Measurements from ENCODE around the gene TMEM222.

Gene TMEM222

DNA sequence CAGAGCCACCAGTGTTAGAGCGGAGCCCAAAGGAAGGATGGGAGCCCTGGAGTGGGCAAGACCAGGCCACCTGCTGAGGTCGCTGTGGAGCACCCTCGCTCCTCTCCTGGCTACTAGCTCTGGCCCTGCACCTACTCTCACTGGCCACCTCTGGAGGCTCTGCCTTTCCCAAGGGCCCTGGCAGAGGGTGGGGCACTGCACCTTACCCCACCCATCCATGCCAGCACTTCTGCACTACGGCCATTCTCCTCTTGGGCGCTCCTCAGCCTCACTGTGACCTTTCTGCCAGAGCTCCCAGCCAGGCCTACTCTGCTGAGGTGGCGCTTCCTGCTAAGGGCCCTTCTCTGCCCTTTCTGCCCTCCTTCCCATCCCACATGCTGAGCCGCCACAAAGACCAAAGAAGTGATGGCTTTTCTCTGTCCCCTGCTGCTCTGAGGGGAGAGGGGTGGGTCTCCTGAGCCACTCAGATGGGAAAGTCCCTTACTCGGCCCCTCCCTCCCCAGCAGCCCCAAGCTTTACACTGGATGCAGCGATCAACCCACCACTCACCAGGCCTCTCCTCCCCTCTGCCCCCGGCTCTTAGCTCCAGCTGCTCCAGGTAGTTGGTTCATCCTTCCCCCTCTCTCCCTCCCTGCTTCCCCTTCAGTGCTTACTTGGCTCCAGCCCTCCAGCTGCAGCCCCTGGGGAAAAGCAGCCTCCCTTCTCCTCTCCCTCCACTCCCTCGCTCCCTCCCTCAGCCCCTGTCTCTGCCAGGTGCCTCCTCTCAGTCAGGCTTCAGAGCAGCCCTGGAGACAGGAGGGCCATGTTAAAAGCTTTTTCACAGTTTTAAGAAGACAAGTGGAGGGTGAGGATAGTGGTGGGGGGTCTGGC is 14.8 kb upstream of the TMEM222 start:
- no peak for DNase-seq (ENCODE audit: low read depth)

DNA sequence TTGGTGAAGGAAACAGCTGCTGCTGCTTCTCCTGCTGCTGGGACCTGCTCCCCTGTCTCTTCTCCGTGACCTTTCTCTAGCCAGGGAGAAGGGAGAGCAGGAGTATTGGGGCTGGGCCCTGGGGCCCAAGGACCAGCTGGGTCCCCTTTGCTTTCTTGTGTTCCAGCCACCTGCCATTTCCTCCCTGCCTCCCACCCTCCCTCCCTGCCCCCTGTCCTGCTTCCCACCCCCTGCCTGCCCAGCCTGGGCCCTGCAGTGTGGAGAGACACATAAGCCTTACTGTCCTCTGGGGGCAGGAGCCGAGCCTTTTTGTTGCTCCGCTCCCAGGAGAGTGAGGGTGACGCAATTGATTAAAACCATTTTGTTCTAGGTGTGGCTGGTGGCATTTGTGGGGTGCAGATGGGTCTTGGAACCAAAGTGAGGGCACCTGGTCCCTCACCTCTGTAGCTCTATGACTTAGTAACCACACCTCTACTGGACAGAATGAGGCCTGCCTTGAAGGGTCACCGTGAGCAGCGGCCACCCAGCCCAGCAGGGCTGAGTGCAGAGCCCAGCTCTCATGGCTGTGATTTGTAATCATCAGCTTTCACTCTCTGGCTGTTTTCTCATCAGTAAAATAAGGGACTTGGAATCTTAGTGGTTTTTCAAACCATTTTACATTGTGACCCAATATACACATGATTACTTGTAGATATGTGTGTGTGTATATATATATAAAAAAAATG is 13.9 kb upstream of the TMEM222 start:
- DNase-seq (ENCODE audit: low read depth) = no peak

DNA sequence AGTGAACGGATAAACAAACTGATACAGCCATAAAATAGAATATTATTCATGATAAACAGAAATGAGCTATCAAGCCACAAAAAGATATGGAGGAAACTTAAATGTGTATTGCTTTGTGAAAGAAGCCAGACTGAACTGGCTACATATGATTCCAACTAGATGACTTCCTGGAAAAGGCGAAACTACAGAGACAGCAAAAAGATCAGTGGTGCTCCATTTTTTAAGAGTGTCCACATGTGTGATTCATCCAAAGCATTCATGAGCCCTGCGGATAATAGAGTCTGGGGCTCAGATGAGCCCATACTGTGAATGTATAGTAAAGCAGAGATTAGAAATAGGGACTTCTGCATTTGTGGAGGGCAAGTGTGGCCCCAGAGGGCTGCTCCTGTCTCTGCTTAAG is 7.8 kb upstream of the TMEM222 start:
- no peak for DNase-seq (ENCODE audit: low read depth)

GRCh38 chr1:27314737-27315136 is 7.2 kb upstream of the TMEM222 start:
- DNase-seq (ENCODE audit: low read depth) = no peak

- no peak for DNase-seq (ENCODE audit: low read depth)
Observed at GRCh38 chr1:27316860-27317259, 5.1 kb upstream of the TMEM222 start.

GRCh38 chr1:27318136-27318535 is 3.8 kb upstream of the TMEM222 start:
- DNase-seq (ENCODE audit: low read depth) = no peak

- DNase-seq (ENCODE audit: low read depth) = no peak
Observed at GRCh38 chr1:27318596-27318995, 3.4 kb upstream of the TMEM222 start.

- no peak for DNase-seq (ENCODE audit: low read depth)
Observed at GRCh38 chr1:27322569-27323240, 742 bp downstream of the TMEM222 start.

DNA sequence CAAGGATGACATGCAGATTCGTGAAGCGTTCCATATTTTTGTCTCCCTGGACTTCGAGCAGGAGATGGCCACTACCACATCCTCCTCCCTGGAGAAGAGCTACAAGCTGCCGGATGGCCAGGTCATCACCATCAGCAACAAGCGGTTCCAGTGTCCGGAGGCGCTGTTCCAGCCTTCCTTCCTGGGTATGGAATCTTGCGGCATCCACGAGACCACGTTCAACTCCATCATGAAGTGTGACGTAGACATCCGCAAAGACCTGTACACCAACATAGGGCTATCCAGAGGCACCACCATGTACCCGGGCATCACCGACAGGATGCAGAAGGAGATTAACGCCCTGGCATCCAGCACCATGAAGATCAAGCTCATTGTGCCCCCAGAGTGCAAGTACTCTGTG is 3.3 kb downstream of the TMEM222 start:
- no peak for DNase-seq (ENCODE audit: low read depth)

GRCh38 chr1:27327964-27328363 is 6.0 kb downstream of the TMEM222 start:
- no peak for DNase-seq (ENCODE audit: low read depth)

GRCh38 chr1:27330786-27331185 is 8.8 kb downstream of the TMEM222 start:
- DNase-seq (ENCODE audit: low read depth) = no peak

DNA sequence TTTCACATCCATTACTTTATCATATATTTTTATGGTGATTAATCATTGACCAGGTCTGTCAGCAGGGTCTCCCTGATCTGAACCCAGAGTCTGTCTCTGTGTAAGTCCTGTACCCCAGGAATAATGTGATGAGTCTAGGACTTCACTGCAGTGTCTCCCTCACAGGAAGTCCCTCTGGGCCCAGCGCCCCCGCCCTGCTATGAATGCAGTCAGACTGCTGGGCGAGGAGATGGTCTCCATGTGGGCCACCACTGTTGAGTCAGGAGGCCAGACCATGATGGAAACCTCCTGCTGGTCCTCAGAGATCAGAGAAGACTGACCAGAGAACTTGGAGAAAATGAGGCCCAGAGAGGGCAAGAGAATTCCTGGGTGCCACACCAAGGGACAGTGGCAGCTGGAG is 9.5 kb downstream of the TMEM222 start:
- DNase-seq (ENCODE audit: low read depth) = no peak

- no peak for DNase-seq (ENCODE audit: low read depth)
Observed at GRCh38 chr1:27331922-27332321, 10.0 kb downstream of the TMEM222 start.

DNA sequence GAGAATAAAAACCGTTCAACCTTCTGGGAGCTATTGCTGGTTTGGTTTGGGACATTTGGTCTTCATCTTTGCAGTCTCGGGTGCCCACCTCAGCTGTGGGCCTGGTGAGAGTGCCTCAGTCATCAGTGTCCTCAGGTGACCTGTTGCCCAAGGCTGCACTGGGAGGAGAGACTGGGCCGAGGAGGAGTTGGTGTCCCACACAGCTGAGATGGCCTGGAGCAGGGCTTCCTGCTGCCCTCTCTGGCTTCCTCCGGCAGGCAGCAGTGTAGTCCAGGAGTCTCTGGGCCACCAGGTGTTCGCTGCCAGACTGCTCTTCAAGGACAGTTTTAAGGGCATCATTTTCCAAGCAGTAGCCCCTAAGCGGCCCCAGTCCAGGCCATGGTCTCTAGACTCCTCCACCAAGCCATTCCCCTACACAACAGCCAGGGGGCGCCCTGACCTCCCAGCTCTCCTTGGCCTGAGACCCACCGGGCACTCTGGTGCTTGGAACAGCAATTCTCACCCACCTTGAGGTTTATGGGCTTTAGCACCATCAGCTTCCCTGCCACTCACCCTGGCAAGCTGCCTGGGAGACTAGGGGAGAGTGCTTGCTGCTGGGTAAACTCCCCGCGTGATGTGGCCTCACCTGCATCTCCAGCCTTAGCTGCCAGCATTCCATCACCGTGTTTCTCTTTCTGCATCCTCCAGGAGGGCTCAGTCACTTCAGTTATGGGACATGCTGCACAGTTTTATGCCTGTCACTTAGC is 10.7 kb downstream of the TMEM222 start:
- DNase-seq (ENCODE audit: low read depth) = peak; percentile 38

DNA sequence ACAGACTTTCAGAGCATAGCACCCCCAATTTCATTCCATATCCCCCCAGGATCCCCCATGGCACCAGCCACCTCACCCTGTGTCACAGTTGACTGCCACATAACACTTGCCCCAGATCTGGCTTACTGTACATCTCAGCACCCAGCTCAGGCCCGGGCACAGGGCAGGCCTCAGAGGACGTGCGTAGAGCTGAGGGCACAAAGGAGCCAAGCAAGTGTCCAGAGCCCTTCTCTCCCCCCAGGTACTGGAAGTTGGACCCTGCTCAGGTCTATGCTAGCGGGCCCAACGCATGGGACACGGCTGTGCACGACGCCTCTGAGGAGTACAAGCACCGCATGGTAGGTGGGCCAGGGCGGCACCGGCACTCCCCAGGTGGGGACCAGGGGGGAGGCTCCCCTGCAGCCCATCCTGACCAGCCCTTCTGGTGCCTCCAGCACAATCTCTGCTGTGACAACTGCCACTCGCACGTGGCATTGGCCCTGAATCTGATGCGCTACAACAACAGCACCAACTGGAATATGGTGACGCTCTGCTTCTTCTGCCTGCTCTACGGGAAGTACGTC is 11.8 kb downstream of the TMEM222 start:
- DNase-seq (ENCODE audit: low read depth) = no peak

DNA sequence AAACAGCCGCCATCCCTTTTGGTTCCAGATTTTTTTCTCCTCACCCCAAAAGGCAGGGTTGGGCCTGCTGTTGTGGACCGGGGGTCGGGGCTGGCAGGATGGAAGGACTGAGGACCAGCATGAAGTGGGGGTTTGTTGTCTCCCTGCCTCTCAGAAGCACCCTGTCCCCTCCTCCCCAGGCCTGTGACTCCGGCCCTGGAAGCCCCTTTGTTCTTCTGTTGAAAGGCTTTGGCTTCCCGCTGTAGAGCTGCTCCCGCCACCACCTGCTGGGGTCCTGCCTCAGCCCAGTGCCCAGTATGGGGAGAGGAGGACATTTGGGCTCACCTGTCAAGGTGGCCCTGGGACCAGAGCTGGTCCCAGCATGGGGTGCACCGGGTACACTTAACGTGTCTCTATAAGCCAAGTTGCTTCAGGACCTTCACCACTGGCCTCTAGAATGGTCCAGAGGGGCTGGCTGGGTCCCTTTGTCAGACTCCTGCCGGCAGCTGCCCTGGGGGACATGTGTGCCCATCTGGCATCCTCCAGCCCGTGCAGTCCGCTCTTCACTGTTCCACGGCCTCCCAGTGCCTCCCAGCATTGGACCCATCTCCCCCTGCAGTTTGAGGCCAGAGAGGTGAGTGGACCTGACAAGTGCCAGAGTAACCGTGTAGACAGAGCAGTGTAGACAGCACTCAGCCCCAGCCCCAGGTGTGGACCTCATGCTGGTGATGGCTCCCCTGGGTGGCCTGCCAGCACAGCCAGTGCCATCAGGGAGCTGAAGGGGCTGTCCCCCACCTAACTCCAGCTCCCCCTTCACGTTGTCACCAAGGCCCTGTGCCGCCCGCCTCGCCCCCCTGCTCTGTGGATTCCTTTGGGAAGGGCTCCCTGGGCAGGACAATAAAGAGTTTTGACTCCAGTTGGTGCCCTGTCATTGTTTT is 13.8 kb downstream of the TMEM222 start:
- no peak for DNase-seq (ENCODE audit: low read depth)

- no peak for DNase-seq (ENCODE audit: low read depth)
Observed at GRCh38 chr1:27336756-27337155, 14.8 kb downstream of the TMEM222 start.

DNA sequence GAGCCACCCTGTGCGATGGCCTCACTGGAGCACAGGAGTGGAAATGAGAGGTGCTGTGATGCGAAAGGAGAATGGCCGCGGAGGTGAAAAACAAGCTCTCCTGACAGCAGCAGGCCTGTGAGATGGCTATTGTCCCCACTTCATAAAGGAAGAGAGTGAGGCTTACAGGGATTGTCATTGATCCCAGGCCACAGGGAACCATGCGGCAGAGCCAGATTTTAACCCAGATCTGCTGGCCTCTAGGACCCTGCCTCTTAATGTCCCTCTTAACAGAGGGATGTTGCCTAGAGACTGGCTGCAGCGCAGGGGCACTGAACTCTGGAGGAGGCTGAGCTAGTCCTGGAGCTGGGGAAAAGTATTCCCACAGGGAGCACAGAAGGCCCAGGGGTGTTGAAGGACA is 16.8 kb downstream of the TMEM222 start:
- DNase-seq (ENCODE audit: low read depth) = no peak

DNA sequence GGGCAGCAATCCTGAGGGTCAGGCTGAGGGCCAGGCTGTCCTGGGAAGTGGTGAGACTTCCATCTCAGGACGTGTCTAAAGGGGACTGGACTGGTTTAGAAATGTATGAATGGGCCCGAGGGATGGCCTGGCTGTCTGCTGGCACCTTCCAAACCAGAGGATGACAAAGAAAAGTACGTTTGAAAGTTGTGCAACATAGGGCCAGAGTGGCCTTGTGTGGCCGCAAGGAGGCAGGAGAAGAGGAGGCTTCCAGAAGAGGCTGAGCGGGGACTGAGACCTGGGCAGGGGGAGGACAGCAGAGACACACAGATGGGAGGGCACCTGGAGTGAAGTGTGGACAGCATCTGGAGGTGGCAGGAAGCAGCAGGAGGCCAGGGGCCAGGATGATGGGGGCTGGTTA is 17.2 kb downstream of the TMEM222 start:
- no peak for DNase-seq (ENCODE audit: low read depth)

DNA sequence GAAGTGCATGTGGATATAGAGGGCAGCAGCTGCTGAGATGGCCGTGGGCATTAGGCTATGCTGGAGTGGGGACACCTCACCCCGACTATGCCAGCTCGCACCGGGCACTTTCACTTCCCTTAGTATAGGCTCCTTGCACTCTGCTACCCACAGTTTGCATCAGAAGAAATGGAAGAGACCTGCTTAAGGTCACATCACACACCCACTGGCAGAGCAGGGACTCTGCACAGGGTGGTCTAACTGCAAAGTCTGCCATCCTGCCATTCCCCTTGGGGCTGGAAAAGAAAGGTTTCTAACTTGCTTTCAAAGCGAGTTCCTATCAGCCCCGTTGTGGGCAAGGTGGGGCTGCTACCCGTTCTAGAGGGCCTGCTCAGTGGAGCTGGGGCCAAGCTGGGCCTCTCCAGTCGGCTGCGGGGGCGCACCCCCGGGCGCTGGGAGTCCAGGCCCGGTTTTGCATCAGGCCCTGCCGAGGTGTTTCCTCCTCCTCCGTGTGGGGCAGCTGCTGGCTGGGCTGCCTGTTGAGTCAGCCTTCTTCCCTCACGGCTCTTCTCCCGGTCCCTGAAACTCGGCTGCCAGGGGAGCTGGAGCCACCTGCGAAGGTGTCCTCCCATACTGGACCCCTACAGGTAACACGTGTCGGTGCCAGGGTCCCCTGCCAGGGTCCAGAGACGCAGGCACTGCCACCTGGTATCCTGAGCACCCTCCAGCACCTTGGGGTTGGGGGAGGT is 19.7 kb downstream of the TMEM222 start, which contains the start of gene SYTL1:
Gene SYTL1, plus strand, starts transcription at position 498 of the 728 bp plus-strand sequence. CDS start 3,313 bp downstream, outside the sequence.
- DNase-seq (ENCODE audit: low read depth) = peak; percentile 34
